GM18499 (cell line): Measurements from ENCODE around the gene SREBF1.

Source experiments
- ATAC-seq: cut with Tn5 transposase; IDR thresholded peaks from one replicate; pipeline ENCODE4 v1.9.1; 2021; ENCODE audit warnings: moderate number of reproducible peaks; ENCODE audit not compliant: insufficient read depth, unreplicated experiment

The SREBF1 gene

GRCh38 chr17:17826942-17827785 is 9.6 kb downstream of the SREBF1 start:
- no peak for ATAC-seq

DNA sequence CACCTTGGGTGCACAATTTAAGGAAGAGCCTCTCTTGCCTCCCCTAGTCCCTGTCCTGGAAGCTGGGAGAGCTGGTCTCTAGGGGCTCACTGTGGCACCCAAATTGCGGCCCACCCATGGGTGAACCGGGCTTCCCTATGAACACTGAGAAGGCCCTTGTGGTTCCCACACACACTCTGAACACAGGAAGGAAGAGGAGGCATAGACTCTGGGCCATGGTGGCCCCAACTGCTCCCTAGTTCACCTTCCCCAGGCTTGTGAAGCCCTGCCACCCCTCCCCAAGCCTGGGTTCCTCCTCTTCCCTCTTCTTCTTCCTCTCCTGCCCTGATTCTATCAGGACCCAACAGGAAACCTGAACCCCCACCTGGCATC is 10.5 kb downstream of the SREBF1 start:
- ATAC-seq = no peak

GRCh38 chr17:17824783-17825614 is 11.8 kb downstream of the SREBF1 start:
- ATAC-seq = no peak

DNA sequence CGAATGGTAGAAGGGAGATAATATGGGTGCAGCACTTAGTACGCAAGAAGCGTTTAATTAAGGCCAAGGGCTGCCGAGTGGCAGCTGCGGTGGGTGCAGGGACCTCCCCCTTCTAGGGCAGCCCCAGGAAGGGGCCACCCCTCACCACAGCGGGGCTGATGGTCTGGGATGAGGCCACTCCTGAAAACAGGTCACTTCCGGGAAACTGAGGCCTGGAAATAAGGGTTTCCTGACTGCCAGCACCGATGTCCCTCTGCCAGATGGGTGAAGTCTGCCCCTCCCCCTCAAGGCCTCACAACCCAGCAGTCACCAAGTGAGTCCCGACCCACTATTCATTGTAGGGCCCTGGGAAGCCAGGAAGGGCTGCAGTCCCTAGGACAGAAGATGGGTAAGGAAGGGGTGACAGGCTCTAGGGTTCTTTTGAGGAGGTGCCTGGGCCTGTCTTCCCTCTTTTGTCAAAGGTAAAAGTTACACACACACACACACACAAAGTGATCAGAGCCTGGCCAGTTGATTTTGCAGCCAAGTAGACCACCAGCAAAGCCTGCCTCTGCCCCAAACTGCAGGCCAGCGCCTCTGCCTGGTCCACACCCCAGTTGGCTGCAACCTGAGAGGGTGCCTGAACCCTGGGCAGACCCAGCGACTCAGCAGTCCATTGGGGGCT is 12.5 kb downstream of the SREBF1 start:
- no peak for ATAC-seq

- ATAC-seq = peak; percentile 40
Measured at GRCh38 chr17:17823433-17824118, 13.2 kb downstream of the SREBF1 start.

DNA sequence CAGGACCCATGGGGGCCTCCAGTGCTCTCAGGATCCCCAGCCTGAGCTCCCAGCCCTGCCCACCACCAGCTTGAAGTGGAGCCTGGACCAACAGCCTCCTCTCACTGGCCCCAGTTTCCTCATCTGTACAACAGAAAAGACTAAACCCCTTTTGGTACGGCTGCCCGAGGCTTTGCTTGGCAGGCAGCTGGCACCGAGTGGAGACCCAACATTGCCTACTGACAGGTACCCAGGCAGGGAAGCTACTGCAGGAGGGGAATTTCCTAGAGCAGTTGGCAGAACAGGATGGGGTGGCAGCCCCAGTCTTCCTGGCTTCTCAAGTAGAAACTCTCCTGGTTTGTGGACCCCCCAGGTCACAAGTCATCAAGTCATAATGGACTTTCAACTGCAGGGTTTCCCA is 14.2 kb downstream of the SREBF1 start:
- ATAC-seq = no peak

GRCh38 chr17:17822189-17822588 is 14.6 kb downstream of the SREBF1 start:
- no peak for ATAC-seq

DNA sequence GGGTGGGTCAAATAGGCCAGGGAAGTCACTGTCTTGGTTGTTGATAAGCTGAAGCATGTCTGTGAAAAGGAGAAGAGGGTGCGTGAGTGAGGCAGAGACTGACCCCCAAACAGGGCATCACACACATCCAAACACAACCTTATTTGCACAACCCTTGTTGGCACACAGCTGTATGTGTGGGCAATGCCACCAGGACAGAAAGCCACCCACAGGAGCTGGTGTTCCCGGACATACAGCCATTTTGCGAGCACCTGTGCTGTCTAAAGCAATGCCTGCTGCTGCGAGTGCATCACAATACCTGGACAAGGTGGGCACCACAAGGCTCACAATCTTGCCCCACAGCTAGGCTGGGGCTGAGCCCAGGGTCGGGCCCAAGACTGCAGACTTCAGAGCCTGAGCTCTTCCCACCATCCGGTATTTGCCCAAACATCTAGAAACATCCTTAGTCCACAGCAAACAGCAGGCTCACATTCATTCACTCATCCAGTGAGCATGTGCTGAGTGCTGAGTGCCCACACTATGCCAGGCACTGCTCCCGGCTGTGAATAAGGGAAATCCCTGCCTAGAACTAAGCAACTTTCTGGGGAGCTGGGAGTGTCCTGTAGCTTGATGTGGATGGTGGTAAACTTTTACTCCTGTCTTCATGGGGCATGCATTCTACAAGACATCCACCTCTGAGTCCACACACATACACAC is 16.2 kb downstream of the SREBF1 start:
- no peak for ATAC-seq

DNA sequence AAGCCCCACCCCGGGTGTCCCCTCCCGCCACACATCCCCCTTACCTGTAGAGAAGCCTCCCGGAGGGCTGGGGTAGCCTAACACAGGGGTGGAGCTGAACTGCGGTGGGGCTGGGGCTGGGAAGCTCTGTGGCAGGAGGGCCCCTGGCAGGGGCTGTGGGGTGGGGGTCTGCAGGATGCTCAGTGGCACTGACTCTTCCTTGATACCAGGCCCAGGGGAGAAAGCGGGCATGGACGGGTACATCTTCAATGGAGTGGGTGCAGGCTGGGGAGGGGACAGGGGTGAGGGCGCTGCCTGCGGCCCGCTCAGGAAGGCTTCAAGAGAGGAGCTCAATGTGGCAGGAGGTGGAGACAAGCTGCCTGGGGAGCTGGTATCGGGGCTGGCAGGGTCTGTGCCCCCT is 16.7 kb downstream of the SREBF1 start:
- no peak for ATAC-seq

DNA sequence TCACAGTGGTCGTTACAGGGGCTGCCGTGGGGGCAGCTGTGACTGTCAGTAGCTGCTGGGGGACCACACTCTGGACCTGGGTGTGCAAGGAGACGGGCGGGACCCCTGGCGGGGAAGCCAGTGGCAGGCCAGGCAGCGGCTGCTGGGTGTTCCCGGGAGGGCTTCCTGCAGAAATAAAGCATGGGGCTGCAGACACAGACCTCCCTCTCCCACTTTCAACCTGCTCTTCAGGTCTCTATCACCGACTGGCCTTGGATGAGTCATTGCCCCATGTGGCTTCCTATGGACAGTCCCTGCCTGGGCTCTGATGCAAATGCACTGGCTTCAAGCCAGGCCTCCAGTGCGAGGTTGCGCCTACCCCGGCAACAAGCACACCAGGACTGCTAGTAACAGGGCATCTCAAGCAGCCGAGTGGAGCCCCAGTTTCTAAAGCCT is 17.2 kb downstream of the SREBF1 start:
- no peak for ATAC-seq

DNA sequence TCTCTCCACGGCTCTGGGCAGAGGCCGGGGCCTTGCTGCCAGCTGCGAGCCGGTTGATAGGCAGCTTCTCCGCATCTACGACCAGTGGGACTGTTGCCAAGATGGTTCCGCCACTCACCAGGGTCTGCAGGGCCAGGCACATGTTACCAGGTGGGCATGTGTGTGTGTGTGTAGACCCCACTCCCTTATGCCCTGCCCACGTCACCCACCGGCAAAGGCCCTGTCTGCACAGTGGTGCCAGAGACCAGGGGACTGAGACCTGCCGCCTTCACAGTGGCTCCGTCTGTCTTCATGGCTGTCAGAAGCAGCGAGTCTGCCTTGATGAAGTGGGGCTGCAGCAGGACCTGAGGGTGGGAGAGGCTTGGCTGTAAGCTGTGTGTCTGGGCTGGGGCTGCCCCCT is 17.7 kb downstream of the SREBF1 start:
- no peak for ATAC-seq

DNA sequence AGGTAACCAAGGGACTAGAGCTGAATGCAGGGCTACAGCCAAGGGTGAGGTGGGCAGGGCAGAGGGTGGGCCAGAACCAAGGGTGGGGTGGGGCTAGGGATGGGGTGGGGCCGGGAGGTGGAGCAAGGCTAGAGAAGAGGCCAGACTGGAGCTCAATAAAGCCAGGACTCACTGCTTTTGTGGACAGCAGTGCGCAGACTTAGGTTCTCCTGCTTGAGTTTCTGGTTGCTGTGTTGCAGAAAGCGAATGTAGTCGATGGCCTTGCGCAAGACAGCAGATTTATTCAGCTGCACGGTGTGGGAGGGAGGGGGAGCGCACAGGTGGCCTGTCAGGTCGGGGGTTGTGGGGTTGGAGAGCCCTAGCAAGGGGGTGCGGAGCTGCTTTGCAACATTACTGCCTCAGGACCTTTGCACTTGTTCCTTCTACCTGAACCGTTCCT is 18.7 kb downstream of the SREBF1 start:
- ATAC-seq = no peak

- ATAC-seq = no peak
Measured at GRCh38 chr17:17817552-17817947, 19.2 kb downstream of the SREBF1 start.

- no peak for ATAC-seq
Measured at GRCh38 chr17:17816831-17817551, 19.8 kb downstream of the SREBF1 start.

GRCh38 chr17:17816240-17816814 is 20.5 kb downstream of the SREBF1 start:
- no peak for ATAC-seq

GRCh38 chr17:17815436-17816200 is 21.2 kb downstream of the SREBF1 start:
- no peak for ATAC-seq

DNA sequence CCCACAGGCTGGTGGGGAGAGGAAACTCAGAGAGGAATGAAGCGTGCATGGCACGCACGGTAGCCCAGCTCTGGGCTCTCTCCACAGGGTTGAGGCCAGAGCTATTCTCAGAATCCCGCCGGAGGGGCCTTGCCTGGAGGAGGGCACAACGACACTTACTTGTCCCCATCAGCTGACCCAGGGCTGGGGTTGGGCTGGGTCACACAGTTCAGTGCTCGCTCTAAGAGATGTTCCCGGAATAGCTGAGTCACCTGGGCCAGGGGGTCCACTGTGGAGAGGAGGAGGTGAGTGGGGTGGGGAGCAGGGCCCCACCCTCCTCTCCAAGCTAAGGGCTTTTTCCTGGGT is 21.8 kb downstream of the SREBF1 start:
- ATAC-seq = no peak
